ENCODE measurements around the gene LPCAT1. TPM values are rescaled to one million over a fixed set of nuclear protein-coding genes. Genes with fewer than 3 reads are reported as not detected.
A peak's percentile ranks its signal among the peaks of the same experiment; 100 is the strongest.

The LPCAT1 gene
- total and polyA plus RNA-seq, 2 of the 13 experiments (the other 11 are each of a cell fraction or from before 2014, with no cell fraction given): 29.8 to 90.6 TPM

DNA sequence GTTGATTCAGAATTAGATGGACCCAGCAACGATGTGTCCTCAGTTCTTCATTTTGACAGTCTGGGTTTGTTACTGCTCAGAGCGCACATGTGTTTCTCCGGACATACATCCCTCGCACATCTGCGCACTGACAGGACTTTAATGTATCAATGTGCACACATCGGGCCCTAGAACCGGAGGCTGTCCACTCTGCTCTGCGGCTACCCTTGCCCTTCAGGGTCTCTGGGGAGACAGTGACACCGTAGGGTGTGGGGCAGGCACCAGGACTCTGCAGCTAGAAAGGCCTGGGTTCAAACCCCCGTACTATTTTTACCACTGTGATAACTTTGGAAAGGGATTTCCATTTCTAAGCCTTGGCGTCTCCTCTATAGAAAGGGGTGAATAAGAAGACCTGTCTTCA is 23.5 kb upstream of the LPCAT1 start:
- intact Hi-C loops (cut with micrococcal nuclease; ENCODE audit: unreplicated experiment): no loop called here
- H3K4me3 ChIP-seq (replicated peaks in 1 of 3; ENCODE audit: insufficient read depth in 1 of 3, low read depth in 2 of 3, low read length in 3 of 3): no peak overlapping the region
- no peak for ATAC-seq
- 83% methylated on average over 11 of the region's 11 CpGs for WGBS (ENCODE audit: low lambda C conversion rate)
- H4K20me1 ChIP-seq (ENCODE audit: insufficient read depth, low read length): no peaks in the 10 kb centered on the region
- H3K4me2 ChIP-seq (ENCODE audit: low read depth, low read length): no peak overlapping the region
- no peak overlapping the region for H2AFZ ChIP-seq (ENCODE audit: low read length)
- H3K79me2 ChIP-seq (ENCODE audit: insufficient read depth, low read length): no peaks in the 10 kb centered on the region
- no peak overlapping the region for H3K9ac ChIP-seq (ENCODE audit: insufficient read depth, low read depth, low read length)
- POLR2A ChIA-PET: no interaction called here
- no peak overlapping the region for H3K27ac ChIP-seq (ENCODE audit: extremely low read length, insufficient read depth, low read length)
- no peak for TF ChIP-seq ZNF816 (CRISPR knock-in tag; IDR thresholded peaks at IDR 0.05; ENCODE audit: borderline replicate concordance)
- TF ChIP-seq KDM3A (CRISPR knock-in tag; IDR thresholded peaks at IDR 0.05; ENCODE audit: low read depth): no peak
- TF ChIP-seq FOXK2 (IDR thresholded peaks at IDR 0.05): no peak
- TF ChIP-seq MEF2D (CRISPR knock-in tag; IDR thresholded peaks at IDR 0.05): no peak
- TF ChIP-seq FOXP1 (IDR thresholded peaks at IDR 0.05): no peak
- TF ChIP-seq FOXP1 (CRISPR knock-in tag; IDR thresholded peaks at IDR 0.05): no peak
- TF ChIP-seq MATR3 (CRISPR knock-in tag; IDR thresholded peaks at IDR 0.05): no peak
- TF ChIP-seq, protein P1, sequence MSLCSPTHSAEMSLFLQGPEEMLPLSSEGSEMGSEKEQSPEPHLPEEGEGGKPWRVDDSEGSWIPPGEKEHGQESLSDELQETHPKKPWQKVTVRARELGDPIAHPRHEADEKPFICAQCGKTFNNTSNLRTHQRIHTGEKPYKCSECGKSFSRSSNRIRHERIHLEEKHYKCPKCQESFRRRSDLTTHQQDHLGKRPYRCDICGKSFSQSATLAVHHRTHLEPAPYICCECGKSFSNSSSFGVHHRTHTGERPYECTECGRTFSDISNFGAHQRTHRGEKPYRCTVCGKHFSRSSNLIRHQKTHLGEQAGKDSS (CRISPR knock-in tag; IDR thresholded peaks at IDR 0.05; ENCODE audit: borderline replicate concordance, low read depth): no peak
- no peak for TF ChIP-seq JDP2 (CRISPR knock-in tag; IDR thresholded peaks at IDR 0.05; ENCODE audit: borderline replicate concordance)
- TF ChIP-seq NCOA5 (CRISPR knock-in tag; IDR thresholded peaks at IDR 0.05): no peak
- TF ChIP-seq ZNF660 (CRISPR knock-in tag; IDR thresholded peaks at IDR 0.05; ENCODE audit: borderline replicate concordance, low read depth): no peak
- H3K9me3 ChIP-seq (ENCODE audit: low read length): no peaks in the 10 kb centered on the region
- H3K4me1 ChIP-seq (ENCODE audit: insufficient read depth, low read length): peaks cover 55% of the 10 kb centered on the region
- in situ Hi-C loops (cut with HindIII; ENCODE audit: extremely low pct_ligation_motif_present, low pct_unique_long_range_greater_than_20kb): no loop called here
- no peaks in the 10 kb centered on the region for H3K27me3 ChIP-seq (ENCODE audit: control insufficient read depth in 1 of 2, insufficient read depth in 2 of 2, low read length in 2 of 2)
- no peaks in the 10 kb centered on the region for H3K36me3 ChIP-seq (replicated peaks in 1 of 2; ENCODE audit: control insufficient read depth in 1 of 2, insufficient read depth in 2 of 2, low read length in 2 of 2)
- CTCF ChIA-PET (ENCODE audit: low intra/inter-chr PET ratio, low total read pairs): no interaction called here
- BruUV-seq (replicated peaks): no TSS peak
- FAIRE-seq: no peak
- DNase-seq (ENCODE audit: low spot score): no peak

DNA sequence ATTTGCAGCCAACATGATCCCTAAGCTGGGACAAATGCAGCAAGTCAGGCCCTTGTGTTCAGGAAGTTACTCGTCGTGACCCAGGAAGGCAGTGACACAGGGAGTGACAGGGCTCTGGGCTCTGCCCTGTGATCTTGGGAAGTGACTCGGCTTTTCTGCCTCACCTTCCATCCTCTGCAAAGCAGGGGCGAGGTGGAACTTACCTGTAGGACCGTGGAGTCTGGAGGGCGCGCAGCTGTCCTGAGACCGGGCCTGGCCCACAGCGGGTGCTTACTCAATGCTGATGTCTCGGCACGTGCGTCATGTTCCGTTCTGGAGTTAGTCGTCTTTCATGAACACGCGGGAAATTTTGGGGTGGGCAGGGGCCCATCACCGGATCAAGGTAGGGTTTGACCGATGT is 22.8 kb upstream of the LPCAT1 start:
- H3K27ac ChIP-seq (ENCODE audit: extremely low read length, insufficient read depth, low read length): no peak overlapping the region
- BruUV-seq (replicated peaks): no TSS peak
- intact Hi-C loops (cut with micrococcal nuclease; ENCODE audit: unreplicated experiment) (no loop called here), in situ Hi-C loops (cut with HindIII; ENCODE audit: extremely low pct_ligation_motif_present, low pct_unique_long_range_greater_than_20kb) (no loop called here)
- H3K4me2 ChIP-seq (ENCODE audit: low read depth, low read length): no peak overlapping the region
- H4K20me1 ChIP-seq (ENCODE audit: insufficient read depth, low read length): no peaks in the 10 kb centered on the region
- H3K79me2 ChIP-seq (ENCODE audit: insufficient read depth, low read length): no peaks in the 10 kb centered on the region
- no peaks in the 10 kb centered on the region for H3K36me3 ChIP-seq (replicated peaks in 1 of 2; ENCODE audit: control insufficient read depth in 1 of 2, insufficient read depth in 2 of 2, low read length in 2 of 2)
- POLR2A ChIA-PET: no interaction called here
- H3K4me1 ChIP-seq (ENCODE audit: insufficient read depth, low read length): peaks cover 54% of the 10 kb centered on the region
- no peaks in the 10 kb centered on the region for H3K27me3 ChIP-seq (ENCODE audit: control insufficient read depth in 1 of 2, insufficient read depth in 2 of 2, low read length in 2 of 2)
- H3K9ac ChIP-seq (ENCODE audit: insufficient read depth, low read depth, low read length): no peak overlapping the region
- CTCF ChIA-PET (ENCODE audit: low intra/inter-chr PET ratio, low total read pairs): no interaction called here
- WGBS (ENCODE audit: low lambda C conversion rate): 78% methylated on average over 13 of the region's 18 CpGs
- H2AFZ ChIP-seq (ENCODE audit: low read length): no peak overlapping the region
- DNase-seq (ENCODE audit: low spot score) (no peak), ATAC-seq (peak; percentile 34; the same call in 2 of the 3 replicates), FAIRE-seq (no peak)
- H3K4me3 ChIP-seq (replicated peaks in 1 of 3; ENCODE audit: insufficient read depth in 1 of 3, low read depth in 2 of 3, low read length in 3 of 3): no peak overlapping the region
- no peaks in the 10 kb centered on the region for H3K9me3 ChIP-seq (ENCODE audit: low read length)
- TF ChIP-seq, protein P2, sequence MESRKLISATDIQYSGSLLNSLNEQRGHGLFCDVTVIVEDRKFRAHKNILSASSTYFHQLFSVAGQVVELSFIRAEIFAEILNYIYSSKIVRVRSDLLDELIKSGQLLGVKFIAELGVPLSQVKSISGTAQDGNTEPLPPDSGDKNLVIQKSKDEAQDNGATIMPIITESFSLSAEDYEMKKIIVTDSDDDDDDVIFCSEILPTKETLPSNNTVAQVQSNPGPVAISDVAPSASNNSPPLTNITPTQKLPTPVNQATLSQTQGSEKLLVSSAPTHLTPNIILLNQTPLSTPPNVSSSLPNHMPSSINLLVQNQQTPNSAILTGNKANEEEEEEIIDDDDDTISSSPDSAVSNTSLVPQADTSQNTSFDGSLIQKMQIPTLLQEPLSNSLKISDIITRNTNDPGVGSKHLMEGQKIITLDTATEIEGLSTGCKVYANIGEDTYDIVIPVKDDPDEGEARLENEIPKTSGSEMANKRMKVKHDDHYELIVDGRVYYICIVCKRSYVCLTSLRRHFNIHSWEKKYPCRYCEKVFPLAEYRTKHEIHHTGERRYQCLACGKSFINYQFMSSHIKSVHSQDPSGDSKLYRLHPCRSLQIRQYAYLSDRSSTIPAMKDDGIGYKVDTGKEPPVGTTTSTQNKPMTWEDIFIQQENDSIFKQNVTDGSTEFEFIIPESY (CRISPR knock-in tag; IDR thresholded peaks at IDR 0.05): 0 out of 2 replicates have a peak, but pooled peaks have one; percentile 37
- TF ChIP-seq, protein P3, sequence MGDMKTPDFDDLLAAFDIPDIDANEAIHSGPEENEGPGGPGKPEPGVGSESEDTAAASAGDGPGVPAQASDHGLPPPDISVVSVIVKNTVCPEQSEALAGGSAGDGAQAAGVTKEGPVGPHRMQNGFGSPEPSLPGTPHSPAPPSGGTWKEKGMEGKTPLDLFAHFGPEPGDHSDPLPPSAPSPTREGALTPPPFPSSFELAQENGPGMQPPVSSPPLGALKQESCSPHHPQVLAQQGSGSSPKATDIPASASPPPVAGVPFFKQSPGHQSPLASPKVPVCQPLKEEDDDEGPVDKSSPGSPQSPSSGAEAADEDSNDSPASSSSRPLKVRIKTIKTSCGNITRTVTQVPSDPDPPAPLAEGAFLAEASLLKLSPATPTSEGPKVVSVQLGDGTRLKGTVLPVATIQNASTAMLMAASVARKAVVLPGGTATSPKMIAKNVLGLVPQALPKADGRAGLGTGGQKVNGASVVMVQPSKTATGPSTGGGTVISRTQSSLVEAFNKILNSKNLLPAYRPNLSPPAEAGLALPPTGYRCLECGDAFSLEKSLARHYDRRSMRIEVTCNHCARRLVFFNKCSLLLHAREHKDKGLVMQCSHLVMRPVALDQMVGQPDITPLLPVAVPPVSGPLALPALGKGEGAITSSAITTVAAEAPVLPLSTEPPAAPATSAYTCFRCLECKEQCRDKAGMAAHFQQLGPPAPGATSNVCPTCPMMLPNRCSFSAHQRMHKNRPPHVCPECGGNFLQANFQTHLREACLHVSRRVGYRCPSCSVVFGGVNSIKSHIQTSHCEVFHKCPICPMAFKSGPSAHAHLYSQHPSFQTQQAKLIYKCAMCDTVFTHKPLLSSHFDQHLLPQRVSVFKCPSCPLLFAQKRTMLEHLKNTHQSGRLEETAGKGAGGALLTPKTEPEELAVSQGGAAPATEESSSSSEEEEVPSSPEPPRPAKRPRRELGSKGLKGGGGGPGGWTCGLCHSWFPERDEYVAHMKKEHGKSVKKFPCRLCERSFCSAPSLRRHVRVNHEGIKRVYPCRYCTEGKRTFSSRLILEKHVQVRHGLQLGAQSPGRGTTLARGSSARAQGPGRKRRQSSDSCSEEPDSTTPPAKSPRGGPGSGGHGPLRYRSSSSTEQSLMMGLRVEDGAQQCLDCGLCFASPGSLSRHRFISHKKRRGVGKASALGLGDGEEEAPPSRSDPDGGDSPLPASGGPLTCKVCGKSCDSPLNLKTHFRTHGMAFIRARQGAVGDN (CRISPR knock-in tag; IDR thresholded peaks at IDR 0.05): peak; percentile 42
- TF ChIP-seq ETV5 (CRISPR knock-in tag; IDR thresholded peaks at IDR 0.05; ENCODE audit: borderline replicate concordance): 0 out of 2 replicates have a peak, but pooled peaks have one; percentile 15

Data from HepG2 (cell line).